K562 treated with DMSO at 1 percent for 24 hours (cell line): ENCODE data around the gene DNAJB2. TPM values are rescaled to one million over a fixed set of nuclear protein-coding genes. Genes with fewer than 3 reads are reported as not detected.

Experiments
- total RNA-seq: library from RNA; unstranded; fragments of 300-600 nt; gene quantifications from 2 replicates; pipeline ENCODE4 v1.2.3, GENCODE V29; 2022; ENCODE audit warnings: low read depth; ENCODE audit not compliant: insufficient read depth

The DNAJB2 gene
- 34.4 and 41.9 TPM in 2 replicates for total RNA-seq

GRCh38 chr2:219279151-219279915 is at the start of gene DNAJB2:
Gene DNAJB2, plus strand, starts transcription at chr2:219279366. Its CDS starts 468 bp downstream, at chr2:219279834.

GRCh38 chr2:219245148-219245898 is 33.8 kb upstream of the DNAJB2 start, which contains the start of the genes GLB1L and STK16:
Gene GLB1L, minus strand, starts transcription at chr2:219245444. Its CDS starts 1,871 bp downstream, at chr2:219243573.
Gene STK16, plus strand, starts transcription at chr2:219245479. Its CDS starts 521 bp downstream, at chr2:219246000.

GRCh38 chr2:219252900-219253752 is 26.0 kb upstream of the DNAJB2 start, which contains the start of gene TUBA4B:
Gene TUBA4B, plus strand, starts transcription at chr2:219253243. Its CDS starts 165 bp downstream, at chr2:219253408.

GRCh38 chr2:219253753-219254589 is 25.2 kb upstream of the DNAJB2 start, which contains the start of gene TUBA4A:
Gene TUBA4A, minus strand, starts transcription at chr2:219253918. Its CDS starts 60 bp downstream, at chr2:219253858.

GRCh38 chr2:219309278-219309677 is 30.1 kb downstream of the DNAJB2 start, which contains the start of gene PTPRN:
Gene PTPRN, minus strand, starts transcription at chr2:219309401. Its CDS starts 69 bp downstream, at chr2:219309332.

GRCh38 chr2:219332542-219332941 is 53.4 kb downstream of the DNAJB2 start, which contains the start of gene RESP18:
Gene RESP18, minus strand, starts transcription at chr2:219332744.

Other genes starting within 250 kb of the DNAJB2 start
- gene CFAP65, start 237.8 kb upstream of the DNAJB2 start, total RNA-seq = not detected in 2 replicates
- not detected in 2 replicates for gene IHH, start 218.4 kb upstream of the DNAJB2 start, total RNA-seq
- 12.2 and 12.3 TPM in 2 replicates for gene NHEJ1, start 118.6 kb upstream of the DNAJB2 start, total RNA-seq
- 0.38 and 0.43 TPM in 2 replicates for gene SLC23A3, start 109.3 kb upstream of the DNAJB2 start, total RNA-seq
- gene CNPPD1, start 102.4 kb upstream of the DNAJB2 start, total RNA-seq = 65.7 and 71.2 TPM in 2 replicates
- gene RETREG2, start 101.1 kb upstream of the DNAJB2 start, total RNA-seq = 34.7 and 36.3 TPM in 2 replicates
- 39.5 and 43.7 TPM in 2 replicates for gene ZFAND2B, start 72.6 kb upstream of the DNAJB2 start, total RNA-seq
- gene ABCB6, start 60.4 kb upstream of the DNAJB2 start, total RNA-seq = 21.7 and 26.6 TPM in 2 replicates
- 39.6 and 40.5 TPM in 2 replicates for gene ATG9A, start 49.7 kb upstream of the DNAJB2 start, total RNA-seq
- 27.6 and 28.6 TPM in 2 replicates for gene ANKZF1, start 49.6 kb upstream of the DNAJB2 start, total RNA-seq
- gene GLB1L, start 33.9 kb upstream of the DNAJB2 start, total RNA-seq = 5.0 and 5.2 TPM in 2 replicates
- 19.6 and 19.8 TPM in 2 replicates for gene STK16, start 33.9 kb upstream of the DNAJB2 start, total RNA-seq
- gene TUBA4B, start 26.1 kb upstream of the DNAJB2 start, total RNA-seq = not detected in 2 replicates
- gene TUBA4A, start 25.4 kb upstream of the DNAJB2 start, total RNA-seq = 88.8 and 98.5 TPM in 2 replicates
- 0.42 TPM in 1 of 2 replicates, not detected in the other for gene PTPRN, start 30.0 kb downstream of the DNAJB2 start, total RNA-seq
- gene RESP18, start 53.4 kb downstream of the DNAJB2 start, total RNA-seq = not detected in 2 replicates
- gene DNPEP, start 108.5 kb downstream of the DNAJB2 start, total RNA-seq = 73.1 and 77.1 TPM in 2 replicates
- 21.0 TPM in 2 replicates for gene DES, start 139.0 kb downstream of the DNAJB2 start, total RNA-seq
- 13.5 and 19.0 TPM in 2 replicates for gene SPEG, start 155.5 kb downstream of the DNAJB2 start, total RNA-seq
- gene GMPPA, start 219.5 kb downstream of the DNAJB2 start, total RNA-seq = 162 and 187 TPM in 2 replicates
- 6.1 and 6.5 TPM in 2 replicates for gene ASIC4, start 235.1 kb downstream of the DNAJB2 start, total RNA-seq